Subcutaneous adipose tissue (tissue), 4 donors: ENCODE measurements around the gene SNX32. TPM values are rescaled to one million over a fixed set of nuclear protein-coding genes. Genes with fewer than 3 reads are reported as not detected.

Experiments
- total RNA-seq, 4 donors: library from RNA; depleted of rRNA; stranded (reverse); fragments of >200 nt; gene quantifications; one replicate each; pipeline ENCODE4 v1.1.0, GENCODE V29; 2016
- TF ChIP-seq, protein P1 (sequence below): fragments of 450-650 bp; IDR thresholded peaks from one replicate; pipeline ENCODE4 v1.5.1; 2016; ENCODE audit warnings: low read depth, mild to moderate bottlenecking, control low read depth, antibody characterized with exemption, moderate library complexity

SNX32 gene
- under 1 TPM in 1 of 4 donors, not detected in 3; 0.85 TPM for total RNA-seq

DNA sequence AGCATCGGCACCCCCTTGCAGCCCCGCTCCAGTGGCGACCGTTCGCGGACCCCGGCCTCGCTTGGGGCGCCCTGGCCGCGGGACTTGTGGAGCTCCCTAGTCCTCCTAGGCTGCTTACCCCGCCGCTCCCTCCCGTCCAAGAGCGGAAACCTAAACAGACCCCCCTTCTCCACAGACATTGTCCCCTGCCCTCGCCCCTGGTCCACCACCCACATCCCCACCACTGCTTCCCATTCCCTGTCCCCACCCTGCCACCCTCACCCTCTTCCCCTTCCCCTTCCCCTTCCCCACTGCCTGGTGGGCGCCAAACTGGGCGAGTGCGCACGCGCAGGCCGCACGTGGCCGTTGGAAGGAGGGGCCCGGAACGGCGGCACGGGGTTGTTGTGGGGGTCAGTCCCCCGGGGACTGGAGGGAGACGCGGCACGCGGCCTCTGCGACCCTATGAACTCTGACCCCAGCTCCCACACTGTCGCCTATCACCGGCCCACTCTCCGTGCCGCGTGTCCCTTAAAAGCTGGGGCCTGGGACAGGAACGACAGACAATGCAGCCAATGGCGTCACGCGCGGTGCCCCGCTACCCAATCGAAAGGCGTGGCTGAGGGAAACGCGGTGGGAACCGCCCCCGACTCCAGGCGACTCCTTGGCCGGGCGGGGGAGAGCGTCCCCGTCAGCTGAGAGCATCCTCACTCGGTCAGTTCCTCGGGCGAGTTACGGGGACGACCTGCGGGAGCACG lies at the start of gene SNX32:
Gene SNX32, plus strand, starts transcription at position 667 of the 734 bp plus-strand sequence. CDS start 103 bp downstream, outside the sequence.
- TF ChIP-seq, protein P1, sequence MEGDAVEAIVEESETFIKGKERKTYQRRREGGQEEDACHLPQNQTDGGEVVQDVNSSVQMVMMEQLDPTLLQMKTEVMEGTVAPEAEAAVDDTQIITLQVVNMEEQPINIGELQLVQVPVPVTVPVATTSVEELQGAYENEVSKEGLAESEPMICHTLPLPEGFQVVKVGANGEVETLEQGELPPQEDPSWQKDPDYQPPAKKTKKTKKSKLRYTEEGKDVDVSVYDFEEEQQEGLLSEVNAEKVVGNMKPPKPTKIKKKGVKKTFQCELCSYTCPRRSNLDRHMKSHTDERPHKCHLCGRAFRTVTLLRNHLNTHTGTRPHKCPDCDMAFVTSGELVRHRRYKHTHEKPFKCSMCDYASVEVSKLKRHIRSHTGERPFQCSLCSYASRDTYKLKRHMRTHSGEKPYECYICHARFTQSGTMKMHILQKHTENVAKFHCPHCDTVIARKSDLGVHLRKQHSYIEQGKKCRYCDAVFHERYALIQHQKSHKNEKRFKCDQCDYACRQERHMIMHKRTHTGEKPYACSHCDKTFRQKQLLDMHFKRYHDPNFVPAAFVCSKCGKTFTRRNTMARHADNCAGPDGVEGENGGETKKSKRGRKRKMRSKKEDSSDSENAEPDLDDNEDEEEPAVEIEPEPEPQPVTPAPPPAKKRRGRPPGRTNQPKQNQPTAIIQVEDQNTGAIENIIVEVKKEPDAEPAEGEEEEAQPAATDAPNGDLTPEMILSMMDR: no peak

DNA sequence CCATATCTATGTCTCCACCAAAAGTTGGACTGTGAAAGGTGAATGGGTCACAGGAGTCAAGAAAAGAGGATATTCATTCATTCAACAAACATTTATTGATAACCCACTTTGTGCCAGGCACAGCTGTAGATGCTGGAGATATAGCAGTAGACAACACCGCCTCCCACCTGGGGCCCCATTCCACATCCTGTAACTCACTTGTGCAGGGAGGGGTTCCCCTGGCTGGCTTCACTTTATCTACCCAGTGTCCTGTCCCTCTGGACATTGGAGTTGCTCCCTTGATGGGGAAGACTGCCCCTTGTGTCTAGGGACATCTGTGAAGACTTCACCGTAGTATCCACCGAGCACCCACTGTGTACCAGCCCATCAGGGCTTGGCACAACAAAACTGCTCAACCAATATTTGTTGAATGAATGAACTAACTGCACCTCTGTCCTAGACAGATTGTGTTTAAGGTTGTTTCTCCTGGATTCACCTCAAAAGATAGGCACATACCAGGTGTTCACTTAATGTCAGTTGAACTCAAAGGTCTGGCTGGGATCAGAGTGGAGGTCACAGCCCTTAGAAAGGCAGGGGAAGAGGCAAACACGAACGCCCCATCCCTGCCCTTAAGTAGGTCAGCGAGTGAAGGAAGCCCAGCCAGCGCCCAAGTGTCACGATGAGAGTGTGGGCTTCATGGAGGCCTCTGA lies 48.3 kb upstream of the SNX32 start:
- TF ChIP-seq, protein P1: no peak

DNA sequence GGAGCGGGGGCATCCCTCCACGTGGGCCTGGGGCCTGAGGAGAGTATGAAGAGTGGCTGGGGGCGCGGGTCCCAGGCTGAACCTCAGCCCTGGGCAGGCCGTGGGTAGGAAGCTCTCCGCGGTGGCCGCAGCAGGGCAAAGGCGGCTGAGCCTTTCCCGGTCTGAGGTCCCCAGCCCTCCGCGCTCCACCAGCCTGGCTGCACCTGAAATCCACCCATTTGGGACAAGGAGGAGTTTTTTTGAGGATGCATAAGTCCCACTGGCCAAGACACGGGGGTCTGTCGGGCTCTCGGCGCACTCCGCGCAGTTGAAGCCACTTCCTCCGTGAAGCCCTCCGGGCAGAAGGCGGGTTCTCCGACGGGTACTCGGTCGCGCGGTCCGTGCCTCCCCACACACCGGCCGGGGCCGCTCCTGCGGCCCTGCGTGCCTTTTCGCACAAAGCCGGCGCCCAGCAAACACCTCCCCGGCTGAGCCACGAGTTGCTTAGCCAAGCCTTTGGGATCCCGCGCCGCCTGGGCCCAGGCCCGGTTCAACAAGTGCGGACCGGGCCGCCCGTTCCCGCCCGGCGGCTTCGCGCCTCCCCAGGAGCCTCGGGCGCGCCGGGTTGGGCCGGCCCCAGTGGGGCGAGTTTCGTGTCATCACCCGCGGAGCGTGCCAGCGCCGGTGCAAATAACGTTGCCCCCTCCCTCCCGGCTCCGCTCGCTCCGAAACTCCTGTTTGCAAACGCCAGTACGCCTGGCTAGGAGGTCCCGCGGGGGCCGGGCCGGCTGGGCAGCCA lies 47.6 kb upstream of the SNX32 start:
- TF ChIP-seq, protein P1: no peak

DNA sequence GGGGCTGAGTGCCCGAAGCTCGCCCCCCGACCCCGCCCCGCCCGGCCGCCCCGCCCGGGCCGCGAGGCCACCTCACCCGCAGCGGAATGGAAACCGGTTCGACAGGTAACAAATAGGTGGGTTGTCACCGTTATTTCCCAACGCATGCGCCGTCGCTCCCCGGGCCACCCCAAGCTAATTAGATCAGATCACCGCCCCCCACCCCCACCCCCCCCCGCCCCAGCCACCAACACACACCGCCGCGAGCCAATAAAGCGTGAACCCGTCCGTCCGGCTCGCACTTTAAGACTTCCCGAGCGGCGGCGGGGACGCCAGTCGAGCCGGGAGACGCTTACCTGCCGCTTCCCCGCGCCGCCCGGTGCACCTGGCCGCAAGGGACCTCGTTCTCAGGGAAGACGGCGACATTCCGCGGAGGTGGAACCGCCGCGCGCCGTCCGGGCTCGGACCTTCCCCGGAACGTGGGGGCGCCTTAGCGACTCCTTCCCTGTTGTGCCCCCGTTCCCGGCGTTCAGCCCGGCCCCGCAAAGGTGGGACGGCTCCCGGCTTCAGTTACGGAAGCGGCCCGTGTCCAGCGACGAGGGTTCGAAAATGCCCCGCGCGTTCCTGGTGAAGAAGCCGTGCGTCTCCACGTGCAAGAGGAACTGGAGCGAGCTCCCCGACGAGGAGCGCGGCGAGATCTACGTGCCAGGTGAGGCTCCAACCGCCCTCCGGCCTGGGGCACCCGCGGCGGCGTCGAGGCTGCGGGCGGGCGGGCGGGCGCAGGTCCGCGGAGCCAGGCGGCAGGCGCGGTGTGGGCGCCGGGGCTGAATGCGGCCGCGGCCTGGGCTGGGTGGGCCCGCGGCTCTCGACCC lies 46.8 kb upstream of the SNX32 start, which contains the start of gene OVOL1:
Gene OVOL1, plus strand, starts transcription at position 278 of the 851 bp plus-strand sequence. Its CDS starts 311 bp downstream, at position 589.
- TF ChIP-seq, protein P1: no peak

DNA sequence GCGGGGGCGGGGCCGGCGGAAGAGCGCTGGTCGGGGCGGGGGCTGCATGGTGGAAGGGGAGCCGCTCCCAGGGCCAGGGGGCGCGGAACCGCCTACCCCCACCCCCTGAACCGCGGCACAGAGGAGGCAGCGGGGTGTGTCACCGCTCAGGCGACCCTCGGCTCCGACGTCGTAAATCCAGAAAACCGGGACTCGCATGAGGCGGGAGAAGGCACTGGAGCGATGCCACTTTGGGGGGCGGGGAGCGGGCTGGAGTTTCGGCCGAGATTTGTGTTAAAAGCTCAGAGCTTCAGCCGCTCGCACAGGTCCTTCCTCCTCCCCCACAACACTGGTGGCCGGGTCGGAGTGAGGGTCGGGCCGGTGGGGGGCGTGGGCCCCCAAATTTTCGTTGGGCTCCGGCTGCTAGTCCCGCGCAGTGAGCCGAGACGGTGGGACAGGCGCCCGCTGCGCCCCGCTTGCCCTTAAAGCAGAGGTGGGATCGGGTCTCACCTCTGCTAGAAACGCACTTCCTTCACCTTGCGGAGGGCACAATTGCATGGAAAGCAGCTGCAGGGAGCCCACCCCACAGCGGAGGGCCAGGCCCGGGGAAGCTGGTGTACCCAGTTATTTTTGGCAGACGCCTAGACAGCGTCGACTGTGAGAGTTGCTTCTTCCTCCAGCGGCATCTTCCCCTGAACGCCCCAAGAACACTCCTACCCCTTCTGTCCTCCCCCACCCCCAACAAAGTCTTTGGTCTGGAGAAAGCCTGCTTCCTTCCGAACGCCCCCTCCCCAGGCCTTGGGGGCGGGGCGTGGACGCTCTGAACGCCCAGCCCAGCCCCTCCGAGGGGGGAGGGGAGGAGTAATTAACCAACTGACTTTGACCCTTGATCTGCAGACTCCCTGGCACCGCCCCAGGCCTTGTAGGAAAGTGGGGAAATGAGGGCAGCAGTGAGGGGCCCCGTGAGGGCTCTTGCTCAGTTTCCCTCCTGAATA lies 45.8 kb upstream of the SNX32 start:
- TF ChIP-seq, protein P1: no peak

DNA sequence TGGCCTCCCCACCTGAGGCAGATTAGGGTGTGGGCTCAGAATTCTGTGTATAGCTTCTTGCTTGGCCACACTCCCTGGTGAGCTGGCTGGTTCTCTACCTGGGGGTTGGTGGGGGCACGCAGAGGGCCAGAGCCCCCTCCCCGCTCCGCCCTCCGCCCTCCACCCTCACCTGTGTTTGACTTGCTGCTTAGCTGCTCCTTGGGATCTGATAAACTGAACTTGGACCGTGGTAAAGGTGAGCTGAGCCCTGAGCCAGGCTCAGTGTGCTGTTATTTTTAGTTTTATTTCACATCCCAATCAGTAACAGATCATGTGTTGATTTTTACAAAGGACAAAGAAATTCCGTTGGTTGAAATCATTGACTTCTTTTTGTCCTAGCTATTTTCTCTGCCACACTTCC lies 44.9 kb upstream of the SNX32 start:
- TF ChIP-seq, protein P1: no peak
